HG03097 (cell line): ENCODE measurements around the gene HOXD9.

ENCODE experiments used
- ATAC-seq: cut with Tn5 transposase; IDR thresholded peaks from one replicate; pipeline ENCODE4 v1.9.1; 2021; ENCODE audit not compliant: unreplicated experiment, low FRiP score

The HOXD9 gene

DNA sequence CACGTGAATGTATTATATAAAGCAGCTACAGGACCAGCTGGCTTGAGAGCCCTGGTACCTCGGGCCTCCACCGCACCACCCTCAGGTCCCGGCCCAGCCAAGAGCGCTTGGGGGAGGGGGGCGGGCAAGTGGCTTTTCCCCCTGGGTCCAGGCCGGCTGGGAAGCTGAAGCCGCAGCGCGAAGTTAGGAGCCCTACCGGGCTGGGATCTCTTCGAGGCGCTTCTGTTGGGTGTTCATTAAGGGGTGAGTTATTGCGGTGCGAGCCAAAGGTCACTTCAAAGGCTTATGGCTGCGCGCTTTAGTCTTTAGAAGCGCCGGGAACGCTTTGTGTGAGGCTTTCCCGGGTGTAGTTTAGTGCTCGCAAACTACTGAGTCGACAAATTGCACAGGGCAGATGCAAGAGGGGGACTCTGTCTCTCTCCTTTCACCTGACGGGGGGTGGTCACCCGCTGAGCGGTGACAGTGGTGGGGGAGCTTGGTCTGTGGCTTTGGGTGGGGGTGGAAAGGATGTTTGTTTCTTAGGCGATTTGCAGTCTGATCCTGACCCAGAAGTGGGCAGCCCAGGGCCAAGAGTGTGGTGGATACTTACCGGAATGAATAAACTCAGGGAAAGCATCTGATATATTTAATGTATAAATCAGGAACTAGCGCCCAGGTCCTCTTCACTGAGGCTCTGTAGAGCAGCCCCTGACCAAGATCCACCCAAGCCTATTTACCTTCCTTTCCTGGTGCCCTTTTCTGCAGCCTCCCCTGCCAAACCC lies 40.6 kb downstream of the HOXD9 start:
- ATAC-seq: no peak

DNA sequence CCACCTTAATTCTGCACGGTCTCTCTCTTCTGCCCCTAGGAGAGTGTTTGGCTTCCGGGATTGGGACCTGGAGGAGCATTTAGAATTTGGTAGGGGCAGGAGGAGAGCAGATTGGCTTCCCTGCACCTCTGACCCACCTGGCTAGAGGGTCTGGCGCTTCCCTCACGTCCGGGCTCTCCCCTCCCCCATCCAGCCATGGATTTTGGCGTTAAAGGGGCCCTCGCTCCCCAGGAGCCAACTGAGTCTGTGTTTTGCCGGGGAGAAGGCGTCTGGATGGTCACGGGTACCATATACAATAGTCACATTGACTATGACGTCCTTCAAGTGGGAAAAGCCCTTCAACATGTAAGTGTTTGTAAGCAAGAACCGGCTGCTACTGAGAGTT lies 41.1 kb downstream of the HOXD9 start:
- no peak for ATAC-seq

- ATAC-seq: no peak
Observed at GRCh38 chr2:176164201-176164600, 41.7 kb downstream of the HOXD9 start.

DNA sequence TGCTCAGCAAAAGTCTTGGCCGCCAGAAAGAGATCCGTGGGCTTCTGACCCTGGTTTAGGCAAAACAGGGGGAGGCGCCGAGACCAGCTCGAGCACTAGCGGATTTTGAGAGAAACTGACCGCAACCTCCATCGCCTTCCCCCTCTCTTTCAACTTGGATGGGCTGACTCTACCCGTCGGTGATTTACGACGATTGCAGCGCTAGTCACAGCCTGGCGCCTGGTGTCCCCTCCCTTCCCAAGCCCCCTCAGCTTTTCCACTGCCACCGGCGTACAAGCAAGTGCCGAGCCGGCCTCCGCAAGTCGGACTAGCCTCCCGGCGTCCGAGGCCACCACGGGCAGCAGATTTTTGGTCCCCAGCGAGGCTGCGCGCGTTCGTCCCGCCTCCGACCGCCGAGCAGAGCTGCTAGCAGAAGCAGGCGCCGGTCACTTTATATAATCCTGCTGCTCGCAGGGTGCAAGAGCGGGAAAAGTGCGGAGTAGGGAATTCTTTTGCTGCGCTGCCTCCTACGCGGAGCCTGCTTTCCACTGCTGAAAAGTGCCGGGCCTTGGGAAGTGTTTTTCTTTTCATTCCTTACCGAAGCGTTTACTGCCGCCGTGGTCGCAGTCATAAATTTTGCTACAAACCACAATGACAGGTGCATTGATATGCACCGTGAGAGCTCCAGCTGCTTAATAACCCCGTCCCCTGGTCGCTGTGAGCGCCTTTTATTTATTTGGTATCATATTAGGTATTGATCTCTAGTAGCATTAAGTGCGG lies 42.3 kb downstream of the HOXD9 start:
- no peak for ATAC-seq

GRCh38 chr2:176165370-176166050 lies 43.0 kb downstream of the HOXD9 start:
- ATAC-seq: no peak

- ATAC-seq: no peak
Observed at GRCh38 chr2:176166272-176166671, 43.8 kb downstream of the HOXD9 start.

- no peak for ATAC-seq
Observed at GRCh38 chr2:176167398-176167797, 44.9 kb downstream of the HOXD9 start.

DNA sequence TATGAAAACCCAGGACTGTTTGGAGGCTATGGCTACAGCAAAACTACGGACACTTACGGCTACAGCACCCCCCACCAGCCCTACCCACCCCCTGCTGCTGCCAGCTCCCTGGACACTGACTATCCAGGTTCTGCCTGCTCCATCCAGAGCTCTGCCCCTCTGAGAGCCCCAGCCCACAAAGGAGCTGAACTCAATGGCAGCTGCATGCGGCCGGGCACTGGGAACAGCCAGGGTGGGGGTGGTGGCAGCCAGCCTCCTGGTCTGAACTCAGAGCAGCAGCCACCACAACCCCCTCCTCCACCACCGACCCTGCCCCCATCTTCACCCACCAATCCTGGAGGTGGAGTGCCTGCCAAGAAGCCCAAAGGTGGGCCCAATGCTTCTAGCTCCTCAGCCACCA lies 46.7 kb downstream of the HOXD9 start:
- ATAC-seq: no peak

DNA sequence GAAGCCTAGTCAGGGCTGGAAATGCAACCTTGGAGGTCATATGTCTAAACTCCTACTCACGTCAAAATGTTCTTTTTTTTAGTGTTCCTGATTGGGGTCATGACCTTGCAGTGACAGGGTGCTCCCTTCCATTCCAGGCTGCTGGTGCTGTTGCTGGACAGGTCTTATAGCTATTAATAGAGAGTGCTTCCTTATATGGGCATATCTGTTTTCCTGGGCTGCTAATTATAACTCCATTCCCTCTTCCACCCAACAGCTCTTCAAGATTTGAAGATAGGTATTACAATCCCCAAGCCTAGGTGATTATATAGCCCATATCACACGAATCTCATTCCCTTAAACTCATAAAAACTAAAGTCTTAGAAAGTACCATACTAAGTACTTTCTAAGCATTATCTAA lies 47.2 kb downstream of the HOXD9 start:
- ATAC-seq: no peak

- no peak for ATAC-seq
Observed at GRCh38 chr2:176170602-176171305, 48.2 kb downstream of the HOXD9 start.

DNA sequence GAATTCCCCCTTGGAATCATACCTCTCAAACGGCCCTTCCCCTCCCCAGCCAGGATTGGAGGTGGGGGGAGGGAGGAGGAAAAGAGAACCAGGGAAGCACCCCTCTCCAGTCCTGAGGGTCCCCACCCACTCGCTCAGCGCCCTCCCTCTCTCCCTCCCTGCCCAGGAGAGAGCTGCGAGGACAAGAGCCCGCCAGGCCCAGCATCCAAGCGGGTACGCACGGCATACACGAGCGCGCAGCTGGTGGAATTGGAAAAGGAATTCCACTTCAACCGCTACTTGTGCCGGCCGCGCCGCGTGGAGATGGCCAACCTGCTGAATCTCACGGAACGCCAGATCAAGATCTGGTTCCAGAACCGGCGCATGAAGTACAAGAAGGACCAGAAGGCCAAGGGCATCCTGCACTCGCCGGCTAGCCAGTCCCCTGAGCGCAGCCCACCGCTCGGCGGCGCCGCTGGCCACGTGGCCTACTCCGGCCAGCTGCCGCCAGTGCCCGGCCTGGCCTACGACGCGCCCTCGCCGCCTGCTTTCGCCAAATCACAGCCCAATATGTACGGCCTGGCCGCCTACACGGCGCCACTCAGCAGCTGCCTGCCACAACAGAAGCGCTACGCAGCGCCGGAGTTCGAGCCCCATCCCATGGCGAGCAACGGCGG lies 49.0 kb downstream of the HOXD9 start:
- ATAC-seq: no peak

- ATAC-seq: no peak
Observed at GRCh38 chr2:176172007-176172894, 49.7 kb downstream of the HOXD9 start.

DNA sequence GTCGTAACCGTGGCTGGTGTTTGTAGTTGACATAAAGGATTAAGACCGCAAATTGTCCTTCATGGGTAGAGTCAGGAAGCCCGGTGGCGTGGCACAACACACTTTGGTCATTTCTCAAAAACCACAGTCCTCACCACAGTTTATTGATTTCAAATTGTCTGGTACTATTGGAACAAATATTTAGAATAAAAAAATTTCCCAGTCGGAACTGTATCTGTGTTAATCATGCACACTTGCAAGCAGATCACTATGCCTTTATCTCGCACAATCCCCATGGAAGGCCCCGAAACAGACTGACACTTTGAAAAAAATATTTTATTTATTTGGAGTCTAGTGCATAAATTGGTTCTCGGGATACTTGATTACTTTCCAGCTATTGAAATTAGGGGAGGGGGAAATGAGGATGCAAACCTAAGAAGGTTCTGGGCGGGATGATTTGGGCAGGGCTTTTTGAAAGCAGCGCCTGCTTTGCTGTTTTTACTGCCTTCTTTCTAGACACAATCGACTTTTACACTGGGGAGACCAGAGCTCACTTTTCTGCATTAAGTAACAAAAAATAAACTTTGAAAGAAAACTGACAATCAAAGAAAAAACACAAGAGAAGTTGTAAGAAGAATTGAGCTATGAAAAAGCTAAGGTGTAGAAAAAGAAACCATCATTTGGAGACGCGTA lies 50.5 kb downstream of the HOXD9 start:
- ATAC-seq: no peak

GRCh38 chr2:176173567-176174381 lies 51.3 kb downstream of the HOXD9 start:
- no peak for ATAC-seq

- ATAC-seq: no peak
Observed at GRCh38 chr2:176174382-176174823, 51.9 kb downstream of the HOXD9 start.
